GM18519 (cell line): ENCODE measurements around the gene SLC12A4.
"Not testable (repeated sequence)": the region's sequence is repeated elsewhere in the genome, so short reads cannot be mapped to it uniquely, and the experiment has no call there.

Experiments
- ATAC-seq: cut with Tn5 transposase; IDR thresholded peaks from one replicate; pipeline ENCODE4 v1.9.1; 2021; ENCODE audit warnings: mild to moderate bottlenecking, moderate library complexity; ENCODE audit not compliant: unreplicated experiment, low FRiP score

Gene SLC12A4

DNA sequence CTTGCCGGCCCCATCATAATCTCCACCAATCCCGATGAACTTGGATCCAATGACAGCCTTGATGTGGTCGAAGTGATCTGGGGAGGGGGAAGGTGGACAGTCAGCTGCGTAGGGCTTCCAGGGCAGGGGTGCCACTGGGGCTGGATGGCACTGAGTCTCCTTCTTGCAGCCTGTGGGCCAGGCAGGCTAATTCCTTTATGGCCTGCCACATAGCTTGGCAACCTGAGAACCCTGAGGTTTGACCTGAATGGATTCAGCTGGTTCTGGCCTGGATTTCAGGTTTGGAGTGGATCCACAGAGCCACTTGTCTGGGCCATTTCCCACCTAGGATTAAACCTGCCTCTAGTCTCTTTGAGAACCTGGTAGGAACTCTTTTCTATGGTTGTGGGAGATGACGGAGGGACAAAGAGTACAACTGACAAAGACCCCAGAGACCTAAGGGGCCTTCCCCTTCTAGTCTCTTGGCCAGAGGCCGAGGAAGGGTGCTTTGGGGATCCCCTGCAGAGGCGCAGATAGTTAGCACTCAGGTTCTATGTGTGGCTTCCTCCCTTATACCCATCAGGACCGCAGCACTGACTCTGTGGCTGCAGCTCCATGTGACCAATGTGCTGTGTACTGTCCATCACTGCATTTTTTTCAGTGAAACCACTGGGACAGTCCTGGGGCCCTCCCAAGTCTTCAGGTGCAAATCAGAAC lies 21.0 kb upstream of the SLC12A4 start:
- no peak for ATAC-seq

DNA sequence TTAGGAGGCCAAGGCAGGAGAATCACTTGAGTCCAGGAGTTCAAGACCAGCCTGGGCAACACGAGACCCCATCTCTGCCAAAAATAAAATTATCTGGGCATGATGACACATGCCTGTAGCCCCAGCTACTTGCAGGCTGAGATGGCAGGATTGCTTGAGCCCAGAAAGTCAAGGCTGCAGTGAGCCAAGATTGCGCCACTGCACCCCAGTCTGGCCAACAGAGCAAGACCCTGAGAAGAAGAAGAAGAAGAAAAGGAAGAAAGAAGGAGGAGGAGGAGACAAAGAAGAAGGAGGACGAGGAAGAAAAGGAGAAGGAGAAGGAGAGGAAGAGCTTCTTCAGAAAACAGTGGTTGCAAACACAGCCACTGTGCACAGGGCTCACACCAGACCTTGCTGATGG lies 20.2 kb upstream of the SLC12A4 start:
- ATAC-seq = no peak

DNA sequence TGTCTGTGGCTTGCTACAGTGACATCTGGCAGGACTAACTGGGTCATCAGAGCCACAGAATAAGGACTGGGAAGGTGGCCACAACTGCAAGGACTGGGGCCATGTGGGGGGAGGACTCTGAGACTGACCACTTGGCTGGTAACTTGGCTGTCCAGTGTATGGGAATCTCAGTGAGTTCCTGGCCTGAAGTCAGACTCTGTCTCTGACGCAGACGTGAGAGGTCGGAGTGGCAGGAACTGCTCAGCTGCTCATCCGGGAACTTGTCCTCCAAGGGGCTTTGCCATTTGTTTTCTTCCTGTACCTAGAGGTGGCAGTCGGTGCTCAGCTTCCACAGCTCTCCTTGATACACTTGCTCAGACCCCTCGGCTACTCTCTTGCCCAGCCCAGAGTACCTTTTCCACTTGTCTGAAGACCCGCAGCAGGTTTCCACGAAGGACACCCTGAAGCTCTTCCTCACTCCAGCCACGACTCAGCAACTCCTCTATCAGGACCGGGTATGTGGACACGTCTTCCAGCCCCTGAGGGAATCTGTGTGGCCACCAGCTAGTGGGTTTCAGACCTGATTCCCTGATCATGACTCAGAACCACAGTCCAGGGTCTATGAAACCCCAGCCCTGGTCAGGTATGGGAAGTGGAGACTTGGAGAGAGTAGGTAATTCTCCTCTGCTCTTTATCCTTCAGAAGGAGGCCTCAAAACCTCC lies 19.2 kb upstream of the SLC12A4 start:
- no peak for ATAC-seq

DNA sequence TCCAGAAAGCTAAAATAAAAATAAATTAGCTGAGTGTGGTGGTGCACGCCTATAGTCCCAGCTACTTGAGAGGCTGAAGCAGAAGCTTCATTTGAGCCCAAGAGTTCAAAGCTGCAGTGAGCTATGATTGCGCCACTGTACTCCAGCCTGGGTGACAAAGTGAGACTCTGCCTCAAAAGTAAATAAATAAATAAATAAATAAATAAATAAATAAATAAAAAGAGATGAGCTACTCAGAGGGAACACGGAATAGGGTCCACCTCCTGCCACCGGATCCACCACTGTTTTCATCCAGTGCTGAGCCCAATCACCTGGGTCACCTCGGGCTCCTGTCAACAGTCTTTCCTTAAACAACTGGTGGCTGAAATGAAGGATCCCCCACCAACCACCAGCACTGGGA lies 18.5 kb upstream of the SLC12A4 start:
- ATAC-seq = no peak

DNA sequence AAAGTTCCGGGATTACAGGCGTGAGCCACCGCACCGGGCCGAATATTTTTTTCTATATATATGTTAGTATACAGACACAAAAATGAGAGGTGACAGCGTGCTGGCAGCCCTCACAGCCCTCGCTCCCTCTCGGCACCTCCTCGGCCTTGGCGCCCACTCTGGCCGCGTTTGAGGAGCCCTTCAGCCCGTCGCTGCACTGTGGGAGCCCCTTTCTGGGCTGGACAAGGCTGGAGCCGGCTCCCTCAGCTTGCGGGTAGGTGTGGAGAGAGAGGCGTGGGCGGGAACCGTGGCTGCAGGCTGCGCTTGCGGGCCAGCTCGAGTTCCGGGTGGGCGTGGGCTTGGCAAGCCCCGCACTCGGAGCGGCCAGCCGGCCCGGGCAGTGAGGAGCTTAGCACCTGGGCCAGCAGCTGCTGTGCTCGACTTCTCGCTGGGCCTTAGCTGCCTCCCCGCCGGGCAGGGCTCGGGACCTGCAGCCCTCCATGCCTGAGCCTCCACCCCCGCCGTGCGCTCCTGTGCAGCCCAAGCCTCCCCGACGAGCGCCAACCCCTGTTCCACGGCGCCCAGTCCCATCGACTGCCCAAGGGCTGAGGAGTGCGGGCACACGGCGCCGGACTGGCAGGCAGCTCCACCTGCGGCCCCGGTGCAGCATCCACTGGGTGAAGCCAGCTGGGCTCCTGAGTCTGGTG lies 13.7 kb upstream of the SLC12A4 start:
- no peak for ATAC-seq

DNA sequence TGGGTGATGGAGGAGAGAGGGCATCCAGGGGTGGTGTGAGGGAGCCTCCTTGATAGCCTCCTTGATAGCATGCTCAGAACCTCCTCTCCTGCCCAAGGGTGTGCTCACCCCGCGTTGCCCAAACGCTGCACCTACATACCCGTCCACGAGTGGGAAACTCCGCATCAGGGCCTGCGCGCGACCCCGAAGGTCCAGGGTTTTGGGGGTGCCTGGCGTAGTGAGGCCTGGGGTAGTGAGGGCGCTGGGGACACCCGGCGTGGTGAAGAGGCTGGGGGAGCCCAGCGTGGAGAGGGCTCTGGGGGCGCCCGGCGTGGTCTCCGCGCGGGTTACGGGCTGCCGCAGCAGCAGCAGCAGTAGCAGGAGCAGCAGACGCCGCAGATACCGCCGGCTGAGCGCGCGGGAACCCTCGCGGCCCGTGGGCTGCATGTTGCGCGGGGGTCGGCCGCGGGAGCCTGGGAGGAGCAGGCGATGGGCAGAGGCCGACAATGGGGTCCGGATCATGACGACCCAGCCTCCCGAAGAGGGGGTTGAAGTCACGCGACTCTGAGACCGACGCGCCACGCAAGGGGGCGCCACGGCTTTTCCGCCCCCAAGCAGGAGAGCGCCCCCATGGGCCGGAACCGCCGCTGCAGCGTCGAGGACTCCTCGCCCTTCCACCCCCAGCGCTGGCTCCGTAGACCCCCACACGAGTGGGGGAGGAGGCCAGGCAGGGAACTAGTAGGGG lies 11.7 kb upstream of the SLC12A4 start, which contains the start of gene DPEP3:
Gene DPEP3, minus strand, starts transcription at position 545 of the 724 bp plus-strand sequence. Its CDS starts 119 bp downstream, at position 426.
- no peak for ATAC-seq

DNA sequence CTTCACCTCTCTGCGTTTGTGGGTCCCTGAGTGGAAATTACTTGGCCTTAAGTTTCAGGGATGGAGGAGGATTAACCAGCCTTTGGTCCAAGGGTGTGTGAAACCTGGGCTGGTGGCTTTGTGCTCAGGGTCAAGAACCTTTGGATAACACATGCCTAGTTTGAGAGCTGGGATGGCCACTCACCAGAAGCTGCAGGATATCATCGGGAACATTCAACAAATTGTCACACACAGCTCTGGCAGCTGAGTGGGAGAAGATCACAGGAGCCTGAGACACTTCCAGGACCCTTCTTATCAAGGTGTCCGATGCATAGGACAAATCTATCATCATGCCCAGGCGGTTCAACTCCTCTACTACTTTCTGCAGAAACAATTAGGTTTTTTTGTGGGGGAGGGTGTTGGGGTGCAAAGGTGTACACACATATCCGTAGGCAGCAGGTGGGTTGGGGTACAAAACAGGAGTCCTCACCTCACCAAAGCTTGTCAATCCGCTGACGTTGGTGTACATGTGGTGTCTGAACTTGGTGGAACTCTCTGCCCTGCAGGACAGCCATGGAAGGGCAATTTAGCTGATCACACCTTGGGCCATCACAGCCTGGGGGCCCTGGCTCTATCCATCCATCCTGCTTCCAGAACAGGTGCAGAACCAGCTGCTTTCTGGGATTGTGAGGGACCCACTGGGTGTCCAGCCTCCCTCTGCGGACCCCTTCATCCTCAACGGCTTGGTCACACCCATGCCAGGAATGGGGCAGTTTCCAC lies 9.2 kb upstream of the SLC12A4 start:
- no peak for ATAC-seq

DNA sequence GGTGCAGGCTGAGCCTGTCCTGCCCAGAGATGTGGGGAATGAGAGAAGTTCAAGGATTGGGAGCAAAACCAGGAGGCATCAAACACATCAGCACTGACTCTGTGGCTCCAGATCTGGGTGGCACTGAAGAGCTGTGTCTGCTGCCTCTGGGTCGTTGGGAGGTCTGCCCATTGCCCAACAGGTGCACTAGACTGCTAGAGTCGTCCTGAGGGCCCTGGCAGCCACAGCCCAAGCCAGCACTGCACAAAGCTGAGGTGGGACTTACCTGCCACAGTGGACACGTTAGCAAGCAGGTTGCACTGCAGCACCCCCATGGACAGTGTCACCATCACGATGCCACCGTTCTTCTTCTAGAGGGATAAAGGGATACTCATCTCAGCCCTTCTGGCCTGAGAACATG lies 8.6 kb upstream of the SLC12A4 start:
- no peak for ATAC-seq

DNA sequence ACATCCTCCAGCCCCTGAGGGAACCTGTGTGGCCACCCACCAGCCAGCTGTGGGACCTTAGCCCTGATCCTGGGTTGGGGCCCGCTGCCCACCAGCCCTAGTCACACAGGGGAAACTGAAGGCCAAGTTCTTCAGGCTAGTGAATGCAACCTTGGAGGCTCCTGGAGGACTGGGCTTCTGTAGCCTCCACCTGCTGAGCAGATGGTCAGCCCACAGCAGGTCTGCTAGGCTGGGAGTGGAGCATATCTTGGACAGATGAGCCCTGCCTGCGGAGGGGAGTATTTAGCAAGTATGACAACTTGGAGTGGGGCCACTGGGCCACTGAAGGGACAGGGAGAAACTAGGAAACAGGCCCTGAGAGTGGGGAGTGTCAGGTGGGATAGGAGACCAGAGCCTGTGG lies 7.8 kb upstream of the SLC12A4 start:
- no peak for ATAC-seq

DNA sequence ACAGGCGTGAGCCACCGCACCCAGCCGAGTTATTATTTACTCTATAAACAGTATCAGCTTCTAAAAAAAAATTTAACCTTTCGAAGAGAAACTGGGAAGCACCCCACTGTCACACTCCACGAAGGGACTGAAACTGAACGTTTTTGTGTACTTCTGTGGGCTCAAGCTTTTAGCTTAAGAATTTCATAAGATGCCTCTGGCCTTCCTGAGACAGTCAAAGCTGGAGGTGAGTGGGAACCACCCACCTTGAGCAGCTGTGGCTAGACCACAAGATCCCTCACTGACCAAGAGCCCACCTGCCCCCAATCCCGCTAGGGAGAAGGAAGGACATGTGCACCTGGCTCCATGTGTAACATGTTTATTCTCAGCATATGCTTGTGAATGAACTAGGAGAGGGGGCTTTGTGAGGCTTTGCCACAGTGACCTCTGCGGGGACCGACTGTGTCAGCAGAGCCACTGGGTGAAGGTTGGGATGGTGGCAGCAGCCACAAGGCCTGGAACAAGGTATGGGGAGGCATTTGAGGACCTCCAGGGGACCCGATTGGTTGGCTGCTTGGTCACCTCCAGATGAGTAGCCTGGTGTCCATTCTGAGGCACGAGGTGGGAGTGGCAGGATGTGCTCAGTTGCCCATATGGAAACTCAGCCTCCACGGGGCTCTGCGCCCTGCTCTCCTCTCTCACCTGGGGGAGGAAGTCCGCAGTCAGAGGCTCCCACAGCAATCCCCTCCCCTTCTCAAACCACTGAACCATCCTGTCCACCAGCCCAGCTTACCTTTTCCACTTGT lies 7.1 kb upstream of the SLC12A4 start:
- ATAC-seq = no peak

DNA sequence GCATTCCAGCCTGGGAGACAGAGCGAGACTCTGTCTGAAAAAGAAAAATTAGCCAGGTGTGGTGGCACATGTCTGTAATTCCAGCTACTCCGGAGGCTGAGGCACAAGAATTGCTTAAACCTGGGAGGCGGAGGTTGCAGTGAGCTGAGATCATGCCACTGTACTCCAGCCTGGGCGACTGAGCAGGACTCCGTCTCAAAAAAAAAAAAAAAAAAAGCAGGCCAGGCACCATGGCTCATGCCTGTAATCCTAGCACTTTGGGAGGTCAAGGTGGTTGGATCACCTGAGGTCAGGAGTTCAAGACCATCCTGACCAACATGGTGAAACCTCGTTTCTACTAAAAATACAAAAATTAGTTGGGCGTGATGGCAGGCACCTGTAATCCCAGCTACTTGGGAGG lies 3.8 kb upstream of the SLC12A4 start:
- ATAC-seq = not testable (repeated sequence)

DNA sequence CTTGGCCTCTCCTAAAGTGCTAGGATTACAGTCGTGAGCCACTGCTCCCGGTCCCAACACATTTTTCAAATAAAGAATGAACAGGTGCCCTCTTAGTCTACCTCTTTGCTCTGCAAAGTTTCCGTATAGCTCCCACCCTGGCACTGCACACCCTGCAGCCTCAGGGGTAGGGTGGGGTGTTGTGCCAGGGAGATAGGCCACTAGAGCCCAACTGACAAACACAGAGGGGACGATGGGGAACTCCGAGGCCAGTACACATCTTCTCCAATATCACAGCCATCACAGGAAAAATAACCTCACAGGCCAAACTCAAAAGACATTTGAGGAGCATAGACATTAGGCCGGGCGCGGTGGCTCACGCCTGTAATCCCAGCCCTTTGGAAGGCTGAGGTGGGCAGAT lies 2.7 kb upstream of the SLC12A4 start:
- ATAC-seq = no peak

DNA sequence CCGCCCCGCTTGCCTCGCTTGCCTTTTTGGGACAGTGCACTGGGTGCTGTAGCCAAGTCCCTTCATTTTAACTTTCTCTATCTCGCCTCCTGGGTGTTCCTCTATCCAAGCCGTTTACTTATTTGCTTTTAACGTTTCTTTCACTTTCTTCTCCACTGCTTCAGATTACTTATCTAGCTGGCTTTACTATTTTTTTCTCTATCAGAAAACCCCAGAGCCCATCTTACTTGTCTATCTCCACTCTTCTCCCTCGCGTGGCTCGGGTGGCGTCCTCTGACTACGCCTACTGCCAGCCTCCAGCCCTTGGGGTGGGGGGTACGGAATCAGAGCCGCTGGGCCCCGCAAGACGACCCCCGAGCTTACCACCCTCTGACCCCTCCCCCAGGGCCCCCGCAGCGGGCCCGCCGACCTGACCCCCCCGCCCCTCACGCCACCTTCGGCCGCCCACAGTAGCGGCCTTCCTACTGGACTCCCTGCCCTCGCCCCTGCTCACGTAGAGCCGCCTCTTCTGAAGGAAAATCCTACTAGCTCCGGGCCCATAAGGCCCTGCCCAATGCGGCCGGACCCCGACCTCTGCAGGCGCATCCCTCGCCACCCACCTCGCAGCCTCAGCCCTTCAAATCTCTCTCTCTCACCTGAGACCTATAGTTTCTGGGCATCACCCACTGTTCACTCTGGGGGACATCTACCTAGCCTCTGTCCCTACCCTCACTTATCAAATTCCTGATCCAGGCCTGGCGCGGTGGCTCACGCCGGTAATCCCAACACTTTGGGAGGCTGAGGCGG lies 1.0 kb upstream of the SLC12A4 start:
- no peak for ATAC-seq

DNA sequence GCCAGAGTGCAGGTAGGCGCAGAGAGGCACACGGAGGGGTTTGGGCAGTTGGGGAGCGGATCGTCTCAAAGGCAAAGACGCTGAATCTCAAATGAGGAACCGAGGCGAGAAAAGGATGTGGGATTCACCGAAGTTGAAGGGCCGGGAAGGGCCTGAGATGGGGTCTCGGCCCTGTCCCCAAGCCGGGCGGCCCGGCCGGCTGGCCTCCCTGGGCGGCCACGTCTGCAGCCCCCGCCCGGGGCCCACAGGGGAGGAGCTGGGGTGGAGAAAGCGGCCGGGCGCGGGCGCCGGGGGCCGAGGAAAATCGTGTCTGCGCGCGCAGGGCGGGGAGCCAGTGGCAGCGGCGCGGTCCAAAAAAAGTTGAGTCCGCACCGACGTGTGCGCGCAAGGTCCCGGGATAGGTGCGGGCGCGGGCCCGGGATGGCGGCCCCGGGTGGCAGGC lies 458 bp downstream of the SLC12A4 start:
- peak; percentile 14 for ATAC-seq

DNA sequence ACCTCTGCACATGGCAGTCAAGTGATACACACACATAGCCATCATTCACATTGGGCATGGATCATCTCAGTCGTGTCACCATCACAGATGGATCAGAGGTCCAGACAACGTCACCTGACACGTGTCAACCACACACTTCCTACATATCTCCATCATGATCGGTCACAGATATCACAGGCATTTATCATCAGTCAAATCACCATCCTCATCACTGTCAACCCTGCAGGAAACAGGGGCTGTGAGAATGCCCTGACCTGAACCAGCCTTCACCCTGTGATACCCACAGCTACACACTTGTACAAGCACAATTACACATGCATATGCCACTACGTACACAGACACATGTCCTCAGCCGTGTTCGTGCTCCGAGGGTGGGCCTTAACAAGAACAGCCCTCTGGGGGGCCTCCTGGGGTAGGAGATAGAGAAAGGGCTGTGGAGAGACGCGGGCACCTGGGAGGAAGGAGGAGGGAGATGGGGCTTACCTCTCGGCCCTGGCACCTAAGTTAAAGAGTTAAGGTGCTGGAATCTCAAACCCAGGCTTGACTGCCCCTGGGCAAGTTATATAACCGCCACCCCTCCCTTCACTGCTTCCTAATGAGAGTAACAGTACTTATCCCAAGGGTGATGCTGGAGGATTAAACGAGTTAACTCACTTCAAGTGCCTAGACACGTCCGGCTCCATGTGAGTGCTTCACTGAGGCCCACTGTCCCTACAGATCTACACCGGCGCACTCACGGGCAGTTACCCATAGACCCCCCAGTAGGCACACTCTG lies 1.1 kb downstream of the SLC12A4 start:
- no peak for ATAC-seq

DNA sequence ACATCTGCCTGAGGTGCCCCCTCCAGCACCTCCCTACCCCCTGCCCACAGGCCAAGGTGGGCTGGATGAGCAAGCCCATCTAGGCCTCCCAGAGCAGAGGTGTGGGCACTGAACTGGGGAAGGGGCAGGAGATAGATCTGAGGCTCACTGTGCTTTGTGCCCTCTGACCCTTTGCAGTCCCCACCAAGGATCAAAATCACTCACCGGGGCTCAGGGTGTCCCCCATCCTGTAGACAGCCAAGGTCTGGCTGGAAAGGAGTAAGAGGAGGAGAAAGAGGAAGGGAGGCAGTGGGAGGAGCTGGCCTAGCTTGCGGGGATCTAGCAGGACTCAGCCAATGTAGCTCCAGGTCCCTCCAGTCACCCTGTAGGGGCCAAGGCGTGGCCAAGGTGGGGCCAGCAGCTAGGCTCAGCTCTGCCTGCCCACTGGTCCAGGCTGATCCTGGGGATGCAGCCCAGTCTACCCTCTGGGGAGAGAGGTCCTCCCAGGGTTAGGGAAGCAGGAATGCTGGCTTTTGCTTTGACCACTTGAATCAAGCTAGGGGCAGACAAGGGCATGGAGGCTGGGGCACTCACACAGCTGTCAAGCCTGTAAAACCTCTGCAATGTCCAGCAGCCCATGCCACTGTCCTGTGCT lies 1.8 kb downstream of the SLC12A4 start:
- ATAC-seq = no peak
